HepG2 (cell line): Measurements from ENCODE around the gene DNLZ. TPM values are rescaled to one million over a fixed set of nuclear protein-coding genes. Genes with fewer than 3 reads are reported as not detected.
A peak's percentile ranks its signal among the peaks of the same experiment; 100 is the strongest.

Experiments
- CTCF ChIP-seq: sonication (generic); formaldehyde crosslinking; IDR thresholded peaks from 2 replicates; pipeline ENCODE4 v1.5.0; 2020; ENCODE audit warnings: mild to moderate bottlenecking, missing genetic modification reagents, moderate library complexity
- KAT7 ChIP-seq: IDR thresholded peaks from 2 replicates; pipeline ENCODE4 v1.6.1; 2018; ENCODE audit warnings: borderline replicate concordance, missing compliant biosample characterization
- KLF16 ChIP-seq, 2 experiments: sonication (generic) in 1 of 2; formaldehyde crosslinking in 1 of 2; IDR thresholded peaks; 2 replicates each; pipeline versions ENCODE4 v1.6.1 to v1.8.0; 2016 to 2023; ENCODE audit warnings: missing genetic modification reagents in 2 of 2, missing compliant biosample characterization in 1 of 2
- PAXIP1 ChIP-seq: sonication (generic); formaldehyde crosslinking; conservative IDR thresholded peaks from 2 replicates; pipeline ENCODE4 v1.4.0; 2020; ENCODE audit warnings: mild to moderate bottlenecking, missing genetic modification reagents, moderate library complexity
- PHF21A ChIP-seq: sonication (generic); formaldehyde crosslinking; IDR thresholded peaks from 2 replicates; pipeline ENCODE4 v1.5.0; 2020; ENCODE audit warnings: mild to moderate bottlenecking, missing genetic modification reagents
- RBM39 ChIP-seq: fragments of 200-400 bp; formaldehyde crosslinking; IDR thresholded peaks from one replicate; pipeline ENCODE4 v1.6.1; 2018; ENCODE audit warnings: antibody characterized with exemption, mild to moderate bottlenecking, low read depth, low read length; ENCODE audit not compliant: poor library complexity, severe bottlenecking
- TOE1 ChIP-seq: sonication (generic); formaldehyde crosslinking; IDR thresholded peaks from 2 replicates; pipeline ENCODE4 v1.4.0; 2020; ENCODE audit warnings: mild to moderate bottlenecking, missing genetic modification reagents
- ZFP1 ChIP-seq: IDR thresholded peaks from 2 replicates; pipeline ENCODE4 v1.6.1; 2016
- ZNF264 ChIP-seq: sonication (generic); formaldehyde crosslinking; IDR thresholded peaks from 2 replicates; pipeline ENCODE4 v1.4.0; 2020; ENCODE audit warnings: missing genetic modification reagents
- ZNF343 ChIP-seq: sonication (generic); formaldehyde crosslinking; IDR thresholded peaks from 2 replicates; pipeline ENCODE4 v1.4.0; 2020; ENCODE audit warnings: mild to moderate bottlenecking, missing genetic modification reagents
- ZNF609 ChIP-seq: sonication (generic); formaldehyde crosslinking; IDR thresholded peaks from 2 replicates; pipeline ENCODE4 v1.4.0; 2020; ENCODE audit warnings: mild to moderate bottlenecking, missing genetic modification reagents, borderline replicate concordance
- ZNF724P ChIP-seq: sonication (generic); formaldehyde crosslinking; IDR thresholded peaks from 2 replicates; pipeline ENCODE4 v1.8.0; 2022; ENCODE audit warnings: missing genetic modification reagents, borderline replicate concordance
- ZNF761 ChIP-seq: sonication (generic); formaldehyde crosslinking; conservative IDR thresholded peaks from 2 replicates; pipeline ENCODE4 v1.4.0; 2020; ENCODE audit warnings: mild to moderate bottlenecking, missing genetic modification reagents
- polyA plus RNA-seq, 8 experiments: library from polyadenylated mRNA; depleted of rRNA in 3 of 8; stranded (reverse) in 7 of 8; unstranded in 1 of 8; fragments of >200 nt; fragmentation: Illumina TruSeq in 4 of 8; extraction: Trizol in 4 of 8; gene quantifications; 2 replicates each; pipeline versions ENCODE4 v1.2.1 to v1.2.3, GENCODE V29; 2011 to 2016; ENCODE audit warnings: low read depth in 4 of 8, missing spikeins in 1 of 8, mixed read lengths in 1 of 8; ENCODE audit not compliant: insufficient read depth in 1 of 8
- total RNA-seq, 5 experiments: library from RNA; depleted of rRNA; stranded (reverse); fragments of >200 nt; fragmentation: Illumina TruSeq; extraction: Trizol; gene quantifications; 2 replicates each; pipeline ENCODE4 v1.2.3, GENCODE V29; 2016; ENCODE audit warnings: low read depth in 1 of 5
- TF ChIP-seq, protein P1 (sequence below): sonication (generic); formaldehyde crosslinking; IDR thresholded peaks from 2 replicates; pipeline ENCODE4 v1.4.0; 2020; ENCODE audit warnings: missing genetic modification reagents, borderline replicate concordance

Gene DNLZ
- total and polyA plus RNA-seq, 2 of the 13 experiments (the other 11 are each of a cell fraction or from before 2014, with no cell fraction given) = 3.4 to 8.0 TPM

DNA sequence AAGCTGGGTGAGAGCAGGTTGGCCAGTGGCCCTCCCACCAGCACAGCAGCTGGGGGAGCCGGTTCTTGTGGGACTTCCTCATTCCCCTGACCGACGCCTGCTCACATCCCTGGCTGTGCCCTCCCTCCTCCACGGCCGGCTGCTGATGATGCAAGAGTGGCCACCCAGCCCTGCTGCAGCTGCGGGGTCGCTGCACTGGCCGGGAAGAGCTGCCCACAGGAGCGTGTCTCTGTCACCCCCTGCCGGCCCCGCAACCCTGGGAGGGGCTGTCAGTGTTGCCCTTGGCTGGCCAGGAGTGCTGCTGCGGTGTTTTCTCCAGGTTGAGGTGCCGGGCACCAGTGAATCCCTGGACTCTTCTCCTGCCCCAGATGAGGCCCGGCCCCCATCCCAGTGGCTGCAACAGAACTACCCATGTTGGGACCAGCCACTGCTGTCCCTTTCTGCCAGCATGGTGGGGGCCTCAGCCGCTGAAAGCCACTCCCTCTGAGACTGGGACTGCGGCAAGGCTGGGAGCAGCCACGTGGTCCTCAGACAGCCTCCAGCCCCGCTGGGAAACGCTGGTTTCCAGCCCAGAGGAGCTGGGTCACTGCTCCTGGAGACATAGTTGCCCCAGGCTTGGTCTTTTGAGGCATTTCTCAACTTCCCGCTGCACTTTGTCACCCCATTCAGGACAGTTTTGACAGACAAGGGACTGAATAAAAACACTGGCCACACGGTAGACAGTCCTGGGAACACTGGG, 9.2 kb upstream of the DNLZ start (continued):
- peak; percentile 48 for TF ChIP-seq RBM39
- TF ChIP-seq PHF21A (CRISPR knock-in tag) = peak; percentile 47
- peak; percentile 92 for TF ChIP-seq CTCF (CRISPR knock-in tag)
- no peak; the same call in 1 of the 2 replicates for TF ChIP-seq ZNF724P (CRISPR knock-in tag)
- TF ChIP-seq KAT7 = 0 out of 2 replicates have a peak, but pooled peaks have one; percentile 23
- TF ChIP-seq, protein P1, sequence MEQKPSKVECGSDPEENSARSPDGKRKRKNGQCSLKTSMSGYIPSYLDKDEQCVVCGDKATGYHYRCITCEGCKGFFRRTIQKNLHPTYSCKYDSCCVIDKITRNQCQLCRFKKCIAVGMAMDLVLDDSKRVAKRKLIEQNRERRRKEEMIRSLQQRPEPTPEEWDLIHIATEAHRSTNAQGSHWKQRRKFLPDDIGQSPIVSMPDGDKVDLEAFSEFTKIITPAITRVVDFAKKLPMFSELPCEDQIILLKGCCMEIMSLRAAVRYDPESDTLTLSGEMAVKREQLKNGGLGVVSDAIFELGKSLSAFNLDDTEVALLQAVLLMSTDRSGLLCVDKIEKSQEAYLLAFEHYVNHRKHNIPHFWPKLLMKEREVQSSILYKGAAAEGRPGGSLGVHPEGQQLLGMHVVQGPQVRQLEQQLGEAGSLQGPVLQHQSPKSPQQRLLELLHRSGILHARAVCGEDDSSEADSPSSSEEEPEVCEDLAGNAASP (CRISPR knock-in tag) = peak; percentile 62
- TF ChIP-seq KLF16 (CRISPR knock-in tag; IDR thresholded peaks at IDR 0.05) = peak in 1 of 2 experiments; percentile 75; a peak in 1 of 4 replicates
- TF ChIP-seq ZNF343 (CRISPR knock-in tag) = no peak
- TF ChIP-seq TOE1 (CRISPR knock-in tag) = 0 out of 2 replicates have a peak, but pooled peaks have one; percentile 46
- 0 out of 2 replicates have a peak, but pooled peaks have one; percentile 53 for TF ChIP-seq ZNF609 (CRISPR knock-in tag)
- TF ChIP-seq ZFP1 = 0 out of 2 replicates have a peak, but pooled peaks have one; percentile 43
- TF ChIP-seq PAXIP1 (CRISPR knock-in tag) = 0 out of 2 replicates have a peak, but pooled peaks have one; percentile 47
- TF ChIP-seq ZNF264 = 0 out of 2 replicates have a peak, but pooled peaks have one; percentile 53
- 0 out of 2 replicates have a peak, but pooled peaks have one; percentile 48 for TF ChIP-seq ZNF761 (CRISPR knock-in tag)
